PFSK-1 (cell line): ENCODE measurements around the gene ESF1.

ENCODE experiments used
- POLR2AphosphoS5 ChIP-seq: IDR thresholded peaks from 2 replicates; pipeline ENCODE4 v1.6.1; 2012; ENCODE audit warnings: low read depth, mild to moderate bottlenecking, control low read depth, low read length, moderate library complexity
- SIN3A ChIP-seq: IDR thresholded peaks from 2 replicates; pipeline ENCODE4 v1.6.1; 2012; ENCODE audit warnings: mild to moderate bottlenecking, low read length, moderate library complexity, borderline replicate concordance; ENCODE audit not compliant: insufficient read depth
- TAF1 ChIP-seq: IDR thresholded peaks from 2 replicates; pipeline ENCODE4 v1.6.1; 2012; ENCODE audit warnings: low read length, control low read depth, borderline replicate concordance; ENCODE audit not compliant: insufficient read depth
- TF ChIP-seq, protein P1 (sequence below), 2 experiments: IDR thresholded peaks; 2 replicates each; pipeline versions ENCODE4 v1.6.1 to v1.8.0; 2011 to 2012; ENCODE audit warnings: low read depth in 2 of 2, low read length in 2 of 2, control low read depth in 1 of 2, inconsistent platforms in 1 of 2, mild to moderate bottlenecking in 1 of 2, moderate library complexity in 1 of 2; ENCODE audit not compliant: insufficient read depth in 1 of 2

DNA sequence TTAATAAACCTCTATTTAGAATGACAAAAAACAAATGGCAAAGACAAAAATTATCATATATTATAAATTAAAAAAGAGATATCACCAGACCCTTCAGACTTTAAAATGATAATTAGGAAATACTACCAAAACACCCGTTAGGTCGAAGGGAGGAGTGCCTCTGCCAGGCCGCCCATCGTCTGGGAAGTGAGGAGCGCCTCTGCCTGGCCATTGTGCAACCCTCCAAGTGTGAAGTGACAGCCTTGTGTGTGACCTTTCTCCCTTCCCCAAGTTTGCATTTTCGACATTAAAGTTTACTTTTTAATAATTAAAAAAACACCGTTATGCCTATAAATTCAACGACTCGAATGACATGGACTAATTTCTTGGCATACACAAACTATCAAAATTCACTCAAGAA is 81.5 kb downstream of the ESF1 start:
- TF ChIP-seq POLR2AphosphoS5 (no peak), SIN3A (no peak), TAF1 (no peak)
- TF ChIP-seq, protein P1, sequence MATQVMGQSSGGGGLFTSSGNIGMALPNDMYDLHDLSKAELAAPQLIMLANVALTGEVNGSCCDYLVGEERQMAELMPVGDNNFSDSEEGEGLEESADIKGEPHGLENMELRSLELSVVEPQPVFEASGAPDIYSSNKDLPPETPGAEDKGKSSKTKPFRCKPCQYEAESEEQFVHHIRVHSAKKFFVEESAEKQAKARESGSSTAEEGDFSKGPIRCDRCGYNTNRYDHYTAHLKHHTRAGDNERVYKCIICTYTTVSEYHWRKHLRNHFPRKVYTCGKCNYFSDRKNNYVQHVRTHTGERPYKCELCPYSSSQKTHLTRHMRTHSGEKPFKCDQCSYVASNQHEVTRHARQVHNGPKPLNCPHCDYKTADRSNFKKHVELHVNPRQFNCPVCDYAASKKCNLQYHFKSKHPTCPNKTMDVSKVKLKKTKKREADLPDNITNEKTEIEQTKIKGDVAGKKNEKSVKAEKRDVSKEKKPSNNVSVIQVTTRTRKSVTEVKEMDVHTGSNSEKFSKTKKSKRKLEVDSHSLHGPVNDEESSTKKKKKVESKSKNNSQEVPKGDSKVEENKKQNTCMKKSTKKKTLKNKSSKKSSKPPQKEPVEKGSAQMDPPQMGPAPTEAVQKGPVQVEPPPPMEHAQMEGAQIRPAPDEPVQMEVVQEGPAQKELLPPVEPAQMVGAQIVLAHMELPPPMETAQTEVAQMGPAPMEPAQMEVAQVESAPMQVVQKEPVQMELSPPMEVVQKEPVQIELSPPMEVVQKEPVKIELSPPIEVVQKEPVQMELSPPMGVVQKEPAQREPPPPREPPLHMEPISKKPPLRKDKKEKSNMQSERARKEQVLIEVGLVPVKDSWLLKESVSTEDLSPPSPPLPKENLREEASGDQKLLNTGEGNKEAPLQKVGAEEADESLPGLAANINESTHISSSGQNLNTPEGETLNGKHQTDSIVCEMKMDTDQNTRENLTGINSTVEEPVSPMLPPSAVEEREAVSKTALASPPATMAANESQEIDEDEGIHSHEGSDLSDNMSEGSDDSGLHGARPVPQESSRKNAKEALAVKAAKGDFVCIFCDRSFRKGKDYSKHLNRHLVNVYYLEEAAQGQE (IDR thresholded peaks at IDR 0.05; ENCODE audit: insufficient read depth in 1 of 2, low read depth in 2 of 2, low read length in 2 of 2), result no peak
